GM18907 (cell line): ENCODE measurements around the gene CCL11.
"Not testable (repeated sequence)": the region's sequence is repeated elsewhere in the genome, so short reads cannot be mapped to it uniquely, and the experiment has no call there.

Experiments
- ATAC-seq: cut with Tn5 transposase; IDR thresholded peaks from one replicate; pipeline ENCODE4 v1.9.1; 2021; ENCODE audit warnings: mild to moderate bottlenecking, moderate library complexity; ENCODE audit not compliant: unreplicated experiment

The CCL11 gene

GRCh38 chr17:34306466-34306865 is 20.9 kb downstream of the CCL11 start:
- no peak for ATAC-seq

DNA sequence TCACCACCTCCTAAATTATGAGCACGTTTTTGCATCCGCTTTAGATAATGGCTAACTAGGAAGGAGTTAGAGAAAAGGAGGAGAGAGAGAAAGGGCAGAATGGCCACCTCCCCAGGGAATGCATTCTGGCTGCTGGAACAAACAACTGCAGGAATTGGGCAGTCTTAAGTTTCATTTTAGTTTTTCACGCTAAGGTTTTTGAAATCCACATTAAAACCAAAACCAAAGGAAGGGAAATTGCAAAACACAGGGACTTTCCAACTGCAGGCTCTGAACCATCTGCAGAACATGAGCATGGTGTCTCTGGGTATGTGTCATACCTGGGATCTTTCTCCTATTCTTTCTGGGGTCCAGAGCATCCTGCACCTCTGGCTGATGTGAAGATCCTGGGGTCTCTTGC is 21.6 kb downstream of the CCL11 start:
- ATAC-seq: no peak

DNA sequence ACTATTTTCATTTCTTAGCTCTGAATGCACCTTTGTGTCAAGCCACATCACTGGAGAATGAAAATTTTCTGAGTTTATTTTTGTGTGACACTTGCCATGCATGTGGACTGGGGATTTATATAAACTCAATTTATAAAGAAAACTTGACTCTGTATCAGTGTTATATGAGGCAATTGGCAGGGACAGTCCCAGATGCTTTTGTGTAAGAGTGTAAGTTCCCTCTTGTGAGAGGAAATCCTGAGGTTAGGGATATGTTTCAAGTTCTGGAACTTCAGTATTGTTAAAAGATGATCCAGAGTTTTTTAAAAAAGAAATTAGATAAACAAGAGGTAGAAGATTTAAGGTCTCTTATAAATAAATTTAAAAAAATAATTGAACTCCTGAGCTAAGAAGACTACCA is 22.8 kb downstream of the CCL11 start:
- no peak for ATAC-seq

DNA sequence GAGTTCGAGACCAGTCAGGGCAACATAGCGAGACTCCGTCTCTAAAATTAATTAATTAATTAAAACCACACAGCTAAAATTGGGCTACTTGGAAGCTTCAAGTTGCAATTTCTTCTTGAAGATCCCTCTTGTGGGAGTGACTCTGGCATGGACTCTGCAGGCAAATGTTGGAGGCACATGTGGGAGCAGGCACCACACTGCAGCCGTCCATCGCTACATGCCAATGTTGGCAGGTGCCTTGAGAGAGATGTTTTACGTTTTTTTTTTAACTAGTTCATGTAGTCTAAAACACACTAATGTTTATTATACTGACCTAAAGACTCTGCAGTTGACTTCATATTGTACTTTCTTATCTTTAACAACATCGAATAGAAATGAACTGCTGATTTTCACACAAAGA is 25.7 kb downstream of the CCL11 start:
- no peak for ATAC-seq

GRCh38 chr17:34312080-34312479 is 26.5 kb downstream of the CCL11 start:
- ATAC-seq: no peak

DNA sequence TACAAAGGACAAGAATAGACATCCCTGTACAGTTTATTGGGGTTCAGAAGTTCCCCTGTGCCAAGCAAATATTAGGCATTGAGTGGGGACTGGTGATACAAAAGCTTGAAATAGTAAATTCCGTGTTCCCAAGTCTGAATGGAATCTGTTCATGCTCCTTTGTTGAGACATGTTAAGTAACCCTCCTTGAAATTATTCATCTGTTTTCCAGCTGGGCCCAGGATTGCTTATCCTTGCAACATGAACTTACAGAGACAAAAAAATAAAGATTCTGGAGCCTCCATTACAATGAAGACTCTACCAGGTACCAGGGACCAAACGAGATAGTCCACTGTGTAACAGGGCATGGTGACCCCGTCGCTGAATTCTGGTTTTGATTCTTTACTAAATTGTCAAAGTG is 27.6 kb downstream of the CCL11 start:
- no peak for ATAC-seq

DNA sequence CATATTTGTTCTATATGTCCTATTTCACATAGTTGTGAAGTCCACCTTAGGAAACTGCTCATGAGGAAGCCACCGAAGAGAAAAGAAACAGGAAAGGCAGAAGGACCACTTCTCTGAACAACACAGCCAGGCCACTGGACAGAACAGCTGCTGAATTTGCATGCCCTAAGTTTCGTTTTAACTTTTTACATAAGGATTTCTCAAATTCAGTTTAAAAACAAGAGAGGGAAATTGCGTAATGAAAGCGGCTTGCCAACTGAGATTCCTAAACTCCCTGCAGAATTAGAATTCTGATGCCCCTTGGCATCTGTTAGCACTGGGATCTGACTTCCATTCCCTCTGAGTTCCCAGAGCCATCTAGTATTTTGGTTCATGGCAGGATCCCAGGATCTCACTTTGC is 28.7 kb downstream of the CCL11 start:
- ATAC-seq: no peak

DNA sequence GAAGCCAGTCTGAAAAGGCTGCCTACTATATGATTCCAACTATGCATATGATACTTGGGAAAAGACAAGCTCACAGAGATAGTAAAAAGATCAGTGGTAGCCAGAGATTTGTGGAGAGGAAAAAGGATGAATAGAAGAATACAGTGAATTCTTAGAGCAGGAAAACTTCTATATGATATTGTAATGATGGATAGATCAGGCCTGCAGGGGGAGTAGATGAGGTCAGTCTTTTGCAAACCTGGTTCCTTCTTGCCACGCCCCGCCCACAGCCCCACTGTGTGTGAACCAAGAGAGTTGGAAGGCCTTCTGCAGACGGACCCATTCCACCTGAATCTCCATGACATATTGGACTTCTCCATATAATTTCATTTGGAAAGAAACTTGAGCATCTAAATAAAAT is 32.9 kb downstream of the CCL11 start:
- no peak for ATAC-seq

- ATAC-seq: no peak
These were observed 33.5 kb downstream of the CCL11 start, which contains the start of gene CCL8 for GRCh38 chr17:34319039-34319483. Gene CCL8, plus strand, starts transcription at chr17:34319435. Its CDS starts 67 bp downstream, at chr17:34319502.

- ATAC-seq: no peak
These were observed 36.4 kb downstream of the CCL11 start for GRCh38 chr17:34321964-34322363.

GRCh38 chr17:34327580-34327979 is 42.0 kb downstream of the CCL11 start:
- not testable (repeated sequence) for ATAC-seq

DNA sequence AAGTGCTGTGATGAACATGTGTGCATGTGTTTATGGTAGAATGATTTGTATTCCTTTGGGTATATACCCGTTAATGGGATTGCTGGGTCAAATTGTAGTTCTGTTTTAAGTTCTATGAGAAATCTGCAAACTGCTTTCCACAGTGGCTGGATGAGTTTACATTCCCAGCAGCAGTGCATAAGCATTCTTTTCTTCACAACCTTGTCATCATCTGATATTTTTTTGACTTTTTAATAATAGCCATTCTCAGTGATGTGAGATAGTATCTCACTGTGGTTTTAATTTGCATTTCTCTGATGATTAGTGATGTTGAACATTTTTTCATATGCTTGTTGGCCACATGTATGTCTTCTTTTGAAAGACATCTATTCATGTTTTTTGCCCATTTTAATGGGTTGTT is 52.2 kb downstream of the CCL11 start:
- no peak for ATAC-seq
